GM21619 (cell line): ENCODE results near the gene USP31.
A peak's percentile ranks its signal among the peaks of the same experiment; 100 is the strongest.

ENCODE experiments used
- ATAC-seq: cut with Tn5 transposase; IDR thresholded peaks from one replicate; pipeline ENCODE4 v1.9.1; 2021; ENCODE audit not compliant: unreplicated experiment

USP31 gene

GRCh38 chr16:23064639-23065038 lies 84.6 kb downstream of the USP31 start:
- no peak for ATAC-seq

GRCh38 chr16:23062524-23062923 lies 86.7 kb downstream of the USP31 start:
- ATAC-seq, result no peak

- ATAC-seq, result no peak
Measured at GRCh38 chr16:23061669-23062068, 87.6 kb downstream of the USP31 start.

- peak; percentile 61 for ATAC-seq
Measured at GRCh38 chr16:23060458-23061320, 88.6 kb downstream of the USP31 start.

- no peak for ATAC-seq
Measured at GRCh38 chr16:23059433-23059832, 89.8 kb downstream of the USP31 start.

- ATAC-seq, result no peak
Measured at GRCh38 chr16:23058576-23058975, 90.7 kb downstream of the USP31 start.

GRCh38 chr16:23057013-23057596 lies 92.1 kb downstream of the USP31 start:
- no peak for ATAC-seq

- ATAC-seq, result no peak
Measured at GRCh38 chr16:23055481-23055880, 93.8 kb downstream of the USP31 start.

- ATAC-seq, result no peak
Measured at GRCh38 chr16:23052908-23053580, 96.2 kb downstream of the USP31 start.

- ATAC-seq, result no peak
Measured at GRCh38 chr16:23052221-23052620, 97.0 kb downstream of the USP31 start.

- ATAC-seq, result no peak
Measured at GRCh38 chr16:23051587-23051986, 97.7 kb downstream of the USP31 start.

GRCh38 chr16:23048164-23048563 lies 101.1 kb downstream of the USP31 start:
- ATAC-seq, result no peak

- no peak for ATAC-seq
Measured at GRCh38 chr16:23045025-23045424, 104.2 kb downstream of the USP31 start.

GRCh38 chr16:23040246-23040645 lies 109.0 kb downstream of the USP31 start:
- no peak for ATAC-seq

GRCh38 chr16:23039118-23039517 lies 110.1 kb downstream of the USP31 start:
- ATAC-seq, result no peak

GRCh38 chr16:23035240-23035639 lies 114.0 kb downstream of the USP31 start:
- no peak for ATAC-seq

- no peak for ATAC-seq
Measured at GRCh38 chr16:23031508-23032098, 117.6 kb downstream of the USP31 start.

- ATAC-seq, result no peak
Measured at GRCh38 chr16:23029733-23030420, 119.4 kb downstream of the USP31 start.

GRCh38 chr16:23027386-23027785 lies 121.9 kb downstream of the USP31 start:
- ATAC-seq, result no peak

GRCh38 chr16:23026784-23027362 lies 122.4 kb downstream of the USP31 start:
- ATAC-seq, result no peak
